RPMI7951 (cell line): ENCODE measurements around the gene ST7L. TPM values are rescaled to one million over a fixed set of nuclear protein-coding genes. Genes with fewer than 3 reads are reported as not detected.
"Not testable (repeated sequence)": the region's sequence is repeated elsewhere in the genome, so short reads cannot be mapped to it uniquely, and the experiment has no call there.

Source experiments
- DNase-seq: peaks from one replicate; pipeline ENCODE4 v3.0.0-alpha.2; 2012; ENCODE audit warnings: low read depth
- total RNA-seq: library from RNA; depleted of rRNA; stranded (reverse); fragments of >200 nt; shearing (Covaris generic); gene quantifications from 2 replicates; pipeline ENCODE4 v1.2.3, GENCODE V29; 2014; rRNA removed

ST7L gene, protein sequence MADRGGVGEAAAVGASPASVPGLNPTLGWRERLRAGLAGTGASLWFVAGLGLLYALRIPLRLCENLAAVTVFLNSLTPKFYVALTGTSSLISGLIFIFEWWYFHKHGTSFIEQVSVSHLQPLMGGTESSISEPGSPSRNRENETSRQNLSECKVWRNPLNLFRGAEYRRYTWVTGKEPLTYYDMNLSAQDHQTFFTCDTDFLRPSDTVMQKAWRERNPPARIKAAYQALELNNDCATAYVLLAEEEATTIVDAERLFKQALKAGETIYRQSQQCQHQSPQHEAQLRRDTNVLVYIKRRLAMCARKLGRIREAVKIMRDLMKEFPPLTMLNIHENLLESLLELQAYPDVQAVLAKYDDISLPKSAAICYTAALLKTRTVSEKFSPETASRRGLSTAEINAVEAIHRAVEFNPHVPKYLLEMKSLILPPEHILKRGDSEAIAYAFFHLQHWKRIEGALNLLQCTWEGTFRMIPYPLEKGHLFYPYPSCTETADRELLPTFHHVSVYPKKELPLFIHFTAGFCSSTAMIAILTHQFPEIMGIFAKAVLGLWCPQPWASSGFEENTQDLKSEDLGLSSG
- 27.4 and 31.5 TPM in 2 replicates for total RNA-seq

- DNase-seq, result peak; percentile 78
Observed at GRCh38 chr1:112618721-112619517, at the start of gene ST7L. ST7L (minus strand) TSS chr1:112619141; CDS start chr1:112619113, 28 bp downstream.

- DNase-seq, result no peak
Observed at GRCh38 chr1:112666946-112667345, 48.0 kb upstream of the ST7L start.

DNA sequence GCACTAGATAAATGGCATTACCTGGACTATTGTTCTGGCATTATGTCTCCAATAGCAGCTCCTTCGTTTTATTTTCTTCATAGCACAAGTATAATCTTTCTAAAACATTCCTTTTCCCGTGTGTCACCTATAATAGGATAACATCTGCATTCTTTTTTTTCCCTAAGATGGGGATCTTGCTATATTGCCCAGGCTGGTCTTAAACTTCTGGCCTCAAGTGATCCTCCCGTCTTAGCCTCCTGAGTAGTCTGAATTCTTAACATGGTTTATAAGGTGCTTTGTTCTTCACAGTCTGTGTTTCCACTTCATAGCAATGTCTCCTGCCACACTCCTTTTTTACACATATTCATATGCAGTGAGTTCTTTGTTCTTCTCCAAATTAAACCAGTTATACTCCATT lies 46.9 kb upstream of the ST7L start:
- no peak for DNase-seq

- DNase-seq, result no peak
Observed at GRCh38 chr1:112651205-112651604, 32.3 kb upstream of the ST7L start.

DNA sequence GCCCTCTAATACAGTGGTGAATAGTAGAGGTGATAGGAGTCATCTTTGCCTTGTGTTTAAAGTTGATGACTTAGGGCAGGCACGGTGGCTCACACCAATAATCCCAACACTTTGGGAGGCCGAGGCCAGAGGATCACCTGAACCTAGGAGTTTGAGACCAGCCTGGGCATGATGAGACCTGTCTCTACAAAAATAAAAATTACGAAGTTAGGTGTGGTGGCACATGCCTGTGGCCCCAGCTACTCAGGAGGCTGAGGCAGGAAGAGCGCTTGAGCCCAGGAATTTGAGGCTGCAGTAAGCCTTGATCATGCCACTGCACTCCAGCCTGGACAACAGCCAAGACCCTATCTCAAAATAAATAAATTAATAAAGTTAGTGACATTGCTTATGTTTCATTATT lies 27.3 kb upstream of the ST7L start:
- DNase-seq, result no peak

DNA sequence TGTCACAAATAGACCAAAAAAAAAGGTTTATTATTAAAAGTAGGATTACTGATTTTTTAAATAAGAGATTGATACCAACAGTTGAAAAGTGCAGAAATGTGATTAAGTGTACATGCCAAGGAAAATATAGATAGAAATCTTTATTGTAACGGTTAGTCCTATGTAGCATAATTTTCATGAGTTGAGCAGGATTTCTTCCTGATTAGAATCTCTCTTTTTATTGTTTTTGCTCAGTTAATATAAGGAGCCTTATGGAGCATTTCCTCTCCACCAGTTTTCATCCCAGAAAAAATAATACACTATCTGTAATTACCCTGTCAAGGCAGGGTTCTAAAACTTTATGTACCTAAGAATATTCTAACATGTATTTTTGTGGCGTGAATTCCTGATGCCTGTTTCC lies 24.1 kb upstream of the ST7L start:
- no peak for DNase-seq

GRCh38 chr1:112640437-112640836 lies 21.5 kb upstream of the ST7L start:
- DNase-seq, result not testable (repeated sequence)

GRCh38 chr1:112638110-112638428 lies 19.1 kb upstream of the ST7L start:
- peak; percentile 44 for DNase-seq

GRCh38 chr1:112637254-112638109 lies 18.5 kb upstream of the ST7L start:
- DNase-seq, result peak; percentile 11

- DNase-seq, result no peak
Observed at GRCh38 chr1:112636597-112637253, 17.8 kb upstream of the ST7L start.

DNA sequence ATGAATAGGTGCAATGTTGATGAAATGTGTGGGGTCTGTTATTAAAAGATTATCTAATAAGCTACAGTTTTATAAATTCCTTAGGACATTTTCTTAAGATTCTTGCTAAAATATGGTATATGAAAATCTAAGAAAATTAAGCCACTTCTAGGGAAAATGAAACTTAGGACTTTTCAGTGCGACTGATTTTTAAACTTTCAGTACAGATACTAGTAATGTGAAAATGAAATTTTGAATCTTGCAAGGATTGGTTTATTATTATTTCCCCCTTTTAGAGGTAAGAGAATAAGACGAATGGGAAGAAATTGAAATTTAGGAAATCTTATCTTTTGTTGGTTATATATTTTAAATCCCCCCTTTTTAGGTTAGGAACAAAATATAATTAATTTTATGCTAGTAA lies 17.1 kb upstream of the ST7L start:
- DNase-seq, result no peak

- DNase-seq, result no peak
Observed at GRCh38 chr1:112634367-112634766, 15.4 kb upstream of the ST7L start.

- DNase-seq, result no peak
Observed at GRCh38 chr1:112633628-112634027, 14.7 kb upstream of the ST7L start.

DNA sequence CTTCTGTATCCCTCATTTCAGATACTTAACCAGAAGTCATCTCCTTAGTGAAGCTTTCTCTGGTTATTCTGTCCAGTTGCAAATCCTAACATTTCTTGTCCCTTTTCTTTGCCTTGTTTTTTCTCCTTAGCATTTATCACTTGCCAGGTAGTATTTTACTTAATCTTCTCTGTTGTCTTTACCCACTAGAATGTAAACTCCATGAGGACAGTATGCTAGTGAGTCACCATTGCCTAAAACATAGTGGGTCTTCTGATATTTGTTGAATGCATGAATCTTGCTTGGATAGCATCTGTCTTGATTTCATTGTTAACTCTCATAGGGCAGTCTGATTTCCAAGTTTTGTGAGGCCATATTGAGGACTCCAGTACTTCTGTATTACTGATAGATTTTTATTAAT lies 10.3 kb upstream of the ST7L start:
- no peak for DNase-seq

DNA sequence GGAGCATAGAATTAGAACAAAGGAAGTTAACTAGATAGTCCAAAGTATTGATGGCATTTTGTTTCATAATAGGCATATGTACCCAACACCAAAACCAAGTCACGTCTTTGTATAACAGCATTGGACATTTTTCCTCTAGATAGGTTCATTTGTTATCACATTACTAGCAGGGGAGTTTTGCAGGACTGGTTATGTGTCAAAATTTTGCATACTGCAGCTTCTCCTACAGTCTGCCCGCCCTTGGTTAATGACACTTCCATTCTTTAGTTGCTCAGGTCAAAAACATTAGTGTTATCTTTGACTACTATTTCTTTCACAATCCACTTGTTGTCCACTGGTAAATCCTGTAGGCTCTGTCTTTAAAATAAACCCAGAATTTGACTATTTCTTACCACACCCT lies 9.6 kb upstream of the ST7L start:
- no peak for DNase-seq

GRCh38 chr1:112626887-112627286 lies 7.9 kb upstream of the ST7L start:
- DNase-seq, result no peak

GRCh38 chr1:112626193-112626592 lies 7.3 kb upstream of the ST7L start:
- no peak for DNase-seq

DNA sequence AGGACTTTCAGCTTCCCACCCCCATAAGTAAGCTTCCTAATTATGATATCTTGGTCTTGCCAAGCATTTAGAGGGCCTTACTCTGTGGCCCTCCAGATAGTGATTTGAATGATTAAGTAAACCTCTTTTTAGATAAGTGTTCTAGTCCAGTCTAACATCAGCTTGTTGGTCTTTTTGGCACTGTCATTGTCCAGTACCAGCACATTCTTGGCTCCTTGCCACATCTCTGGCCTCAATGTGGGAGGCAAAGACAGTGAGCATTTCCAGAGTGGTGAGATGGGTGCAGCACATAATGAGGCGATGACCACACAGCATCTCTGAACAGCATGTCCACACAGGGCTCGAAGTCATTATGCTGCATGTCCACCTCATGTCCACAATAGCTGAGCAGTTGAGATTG lies 6.8 kb upstream of the ST7L start:
- peak; percentile 56 for DNase-seq

- not testable (repeated sequence) for DNase-seq
Observed at GRCh38 chr1:112624493-112624892, 5.6 kb upstream of the ST7L start.

DNA sequence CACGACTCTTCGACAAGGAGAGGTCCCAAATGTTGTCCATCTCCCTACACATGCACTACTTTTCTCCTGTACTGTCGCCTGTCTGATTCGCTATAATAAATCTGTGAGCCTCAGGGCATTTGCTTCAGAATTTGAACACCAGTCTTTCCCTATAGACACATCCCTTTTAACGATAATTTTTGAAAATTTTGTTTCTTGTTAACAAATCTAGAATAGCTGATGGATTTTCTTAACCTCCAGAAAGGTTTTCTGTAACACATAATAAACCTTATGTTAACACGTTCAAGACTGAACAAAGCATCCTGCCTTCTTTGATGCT lies 1.4 kb upstream of the ST7L start:
- DNase-seq, result no peak
